NCI-H2227 (cell line): ENCODE measurements around the gene NXPE1.
"Not testable (repeated sequence)": the region's sequence is repeated elsewhere in the genome, so short reads cannot be mapped to it uniquely, and the experiment has no call there.

Experiments
- DNase-seq: peaks from one replicate; lab custom pipeline; 2025; ENCODE audit not compliant: unreplicated experiment; lab: John Stamatoyannopoulos, UW

Gene NXPE1

GRCh38 chr11:114559425-114560310, at the start of gene NXPE1:
NXPE1 (minus strand) TSS chr11:114559881; CDS start chr11:114551201, 8,680 bp downstream.
- no peak for DNase-seq

- DNase-seq = no peak
Observed at GRCh38 chr11:114609429-114609828, 49.7 kb upstream of the NXPE1 start.

- not testable (repeated sequence) for DNase-seq
Observed at GRCh38 chr11:114608605-114609004, 48.9 kb upstream of the NXPE1 start.

- no peak for DNase-seq
Observed at GRCh38 chr11:114607753-114608459, 48.2 kb upstream of the NXPE1 start.

GRCh38 chr11:114606802-114607075, 47.1 kb upstream of the NXPE1 start:
- DNase-seq = not testable (repeated sequence)

GRCh38 chr11:114606003-114606801, 46.5 kb upstream of the NXPE1 start:
- no peak for DNase-seq

GRCh38 chr11:114605370-114605769, 45.7 kb upstream of the NXPE1 start:
- no peak for DNase-seq

- no peak for DNase-seq
Observed at GRCh38 chr11:114604886-114605285, 45.2 kb upstream of the NXPE1 start.

- DNase-seq = no peak
Observed at GRCh38 chr11:114604179-114604813, 44.6 kb upstream of the NXPE1 start.

GRCh38 chr11:114603151-114603550, 43.5 kb upstream of the NXPE1 start:
- DNase-seq = not testable (repeated sequence)

- no peak for DNase-seq
Observed at GRCh38 chr11:114598461-114598860, 38.8 kb upstream of the NXPE1 start.

- no peak for DNase-seq
Observed at GRCh38 chr11:114596175-114596919, 36.7 kb upstream of the NXPE1 start.

GRCh38 chr11:114595571-114595970, 35.9 kb upstream of the NXPE1 start, which contains the start of gene NXPE4:
NXPE4 (minus strand) TSS chr11:114595786; CDS start chr11:114594759, 1,027 bp downstream.
- no peak for DNase-seq

GRCh38 chr11:114594703-114595102, 35.0 kb upstream of the NXPE1 start:
- DNase-seq = no peak

- DNase-seq = no peak
Observed at GRCh38 chr11:114587398-114587953, 27.8 kb upstream of the NXPE1 start.

GRCh38 chr11:114586797-114587196, 27.1 kb upstream of the NXPE1 start:
- DNase-seq = no peak

- no peak for DNase-seq
Observed at GRCh38 chr11:114571712-114572111, 12.0 kb upstream of the NXPE1 start.

GRCh38 chr11:114569801-114570200, 10.1 kb upstream of the NXPE1 start:
- no peak for DNase-seq

GRCh38 chr11:114566276-114566675, 6.6 kb upstream of the NXPE1 start:
- DNase-seq = no peak

GRCh38 chr11:114564831-114565230, 5.2 kb upstream of the NXPE1 start:
- DNase-seq = no peak
